ENCODE results near the gene MDC1. TPM values are rescaled to one million over a fixed set of nuclear protein-coding genes. Genes with fewer than 3 reads are reported as not detected.

MDC1 gene
- total and polyA plus RNA-seq, 2 of the 13 experiments (the other 11 are each of a cell fraction or from before 2014, with no cell fraction given) = 8.4 to 14.0 TPM

- TF ChIP-seq ZNF367 (CRISPR knock-in tag; IDR thresholded peaks at IDR 0.05; ENCODE audit: borderline replicate concordance) (no peak), GTF3A (CRISPR knock-in tag; conservative IDR thresholded peaks at IDR 0.05) (no peak), SIN3A (IDR thresholded peaks at IDR 0.05; ENCODE audit: borderline replicate concordance, low read depth, low read length) (peak; percentile 98), NRL (CRISPR knock-in tag; IDR thresholded peaks at IDR 0.05; ENCODE audit: borderline replicate concordance) (peak; percentile 94), POLR2AphosphoS5 (IDR thresholded peaks at IDR 0.05; ENCODE audit: low read depth, low read length) (peak; percentile 88), KMT2B (CRISPR knock-in tag; IDR thresholded peaks at IDR 0.05) (peak; percentile 93), ZNF383 (CRISPR knock-in tag; IDR thresholded peaks at IDR 0.05; ENCODE audit: borderline replicate concordance) (no peak), RXRB (CRISPR knock-in tag; IDR thresholded peaks at IDR 0.05; ENCODE audit: borderline replicate concordance) (peak; percentile 80; the same call in 1 of the 2 replicates), BORCS8-MEF2B (CRISPR knock-in tag; IDR thresholded peaks at IDR 0.05) (peak; percentile 80), ZSCAN21 (CRISPR knock-in tag; IDR thresholded peaks at IDR 0.05; ENCODE audit: borderline replicate concordance) (no peak; the same call in 1 of the 2 replicates), SP2 (CRISPR knock-in tag; IDR thresholded peaks at IDR 0.05) (peak; percentile 67; the same call in 1 of the 2 replicates), PPARG (CRISPR knock-in tag; conservative IDR thresholded peaks at IDR 0.05) (peak; percentile 60; the same call in 1 of the 2 replicates), STAT6 (CRISPR knock-in tag; IDR thresholded peaks at IDR 0.05; ENCODE audit: borderline replicate concordance) (no peak), CENPBD1 (CRISPR knock-in tag; IDR thresholded peaks at IDR 0.05; ENCODE audit: borderline replicate concordance, low read depth) (no peak), ZSCAN30 (CRISPR knock-in tag; IDR thresholded peaks at IDR 0.05) (no peak), BCL6 (CRISPR knock-in tag; IDR thresholded peaks at IDR 0.05) (peak; percentile 74), HMG20A (CRISPR knock-in tag; IDR thresholded peaks at IDR 0.05; ENCODE audit: borderline replicate concordance) (peak; percentile 33; the same call in 1 of the 2 replicates), SCMH1 (CRISPR knock-in tag; IDR thresholded peaks at IDR 0.05; ENCODE audit: borderline replicate concordance) (no peak), FOXJ3 (CRISPR knock-in tag; IDR thresholded peaks at IDR 0.05; ENCODE audit: borderline replicate concordance) (peak; percentile 80; the same call in 1 of the 2 replicates), ZNF292 (CRISPR knock-in tag; IDR thresholded peaks at IDR 0.05; ENCODE audit: borderline replicate concordance, low read depth) (peak; percentile 45; the same call in 1 of the 2 replicates), ZNF883 (CRISPR knock-in tag; IDR thresholded peaks at IDR 0.05; ENCODE audit: not compliant biosample characterization) (peak; percentile 80), ZNF703 (CRISPR knock-in tag; IDR thresholded peaks at IDR 0.05; ENCODE audit: borderline replicate concordance) (no peak), ZNF780A (CRISPR knock-in tag; IDR thresholded peaks at IDR 0.05) (0 out of 2 replicates have a peak, but pooled peaks have one; percentile 9), ZNF660 (CRISPR knock-in tag; IDR thresholded peaks at IDR 0.05; ENCODE audit: borderline replicate concordance, low read depth) (no peak)
- TF ChIP-seq, protein P1, sequence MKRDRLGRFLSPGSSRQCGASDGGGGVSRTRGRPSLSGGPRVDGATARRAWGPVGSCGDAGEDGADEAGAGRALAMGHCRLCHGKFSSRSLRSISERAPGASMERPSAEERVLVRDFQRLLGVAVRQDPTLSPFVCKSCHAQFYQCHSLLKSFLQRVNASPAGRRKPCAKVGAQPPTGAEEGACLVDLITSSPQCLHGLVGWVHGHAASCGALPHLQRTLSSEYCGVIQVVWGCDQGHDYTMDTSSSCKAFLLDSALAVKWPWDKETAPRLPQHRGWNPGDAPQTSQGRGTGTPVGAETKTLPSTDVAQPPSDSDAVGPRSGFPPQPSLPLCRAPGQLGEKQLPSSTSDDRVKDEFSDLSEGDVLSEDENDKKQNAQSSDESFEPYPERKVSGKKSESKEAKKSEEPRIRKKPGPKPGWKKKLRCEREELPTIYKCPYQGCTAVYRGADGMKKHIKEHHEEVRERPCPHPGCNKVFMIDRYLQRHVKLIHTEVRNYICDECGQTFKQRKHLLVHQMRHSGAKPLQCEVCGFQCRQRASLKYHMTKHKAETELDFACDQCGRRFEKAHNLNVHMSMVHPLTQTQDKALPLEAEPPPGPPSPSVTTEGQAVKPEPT (CRISPR knock-in tag; IDR thresholded peaks at IDR 0.05; ENCODE audit: low read depth) = no peak
Measured at GRCh38 chr6:30672445-30673253, 44.4 kb downstream of the MDC1 start, which contains the start of gene DHX16 (continued).

Measured in HepG2 (cell line).